ENCODE data around the gene PIP5KL1. TPM values are rescaled to one million over a fixed set of nuclear protein-coding genes. Genes with fewer than 3 reads are reported as not detected.
"Not testable (repeated sequence)": the region's sequence is repeated elsewhere in the genome, so short reads cannot be mapped to it uniquely, and the experiment has no call there.

PIP5KL1 gene
- total and polyA plus RNA-seq, 2 experiments from 2014 or later, result 1.4 to 1.6 TPM

GRCh38 chr9:127884427-127884911 lies 46.1 kb downstream of the PIP5KL1 start:
- Histone ChIP-seq H2AFZ (no peak overlapping the region), H3K4me2 (no peak overlapping the region)
- no peak for DNase-seq (ENCODE audit: low spot score)

GRCh38 chr9:127883959-127884358 lies 46.6 kb downstream of the PIP5KL1 start:
- H3K4me3 ChIP-seq, result no peak overlapping the region
- H3K4me2 ChIP-seq, result no peak overlapping the region
- H3K27me3 ChIP-seq, result no peaks in the 10 kb centered on the region
- DNase-seq (ENCODE audit: low spot score), result no peak
- H3K9me3 ChIP-seq (ENCODE audit: low read depth), result no peaks in the 10 kb centered on the region
- no peaks in the 10 kb centered on the region for H3K79me2 ChIP-seq
- no peak overlapping the region for H3K27ac ChIP-seq
- 96% methylated on average over 7 of the region's 7 CpGs for WGBS (ENCODE audit: low lambda C conversion rate, missing lambda C conversion rate)
- H3K9me2 ChIP-seq (replicated peaks; ENCODE audit: insufficient read depth), result no peaks in the 10 kb centered on the region
- no peaks in the 10 kb centered on the region for H4K20me1 ChIP-seq (ENCODE audit: insufficient read depth, poor library complexity, severe bottlenecking)
- H3K36me3 ChIP-seq (replicated peaks; ENCODE audit: insufficient read depth, low read depth), result no peaks in the 10 kb centered on the region
- H2AFZ ChIP-seq, result no peak overlapping the region
- no peaks in the 10 kb centered on the region for H3K4me1 ChIP-seq (ENCODE audit: insufficient read depth)
- TF ChIP-seq EZH2 (IDR thresholded peaks at IDR 0.05; ENCODE audit: borderline replicate concordance) (no peak), EZH2phosphoT487 (IDR thresholded peaks at IDR 0.05; ENCODE audit: low read depth, severe bottlenecking, unreplicated experiment) (no peak), CTCF (IDR thresholded peaks at IDR 0.05; ENCODE audit: poor library complexity) (no peak)

More at GRCh38 chr9:127884427-127884911, 46.1 kb downstream of the PIP5KL1 start:
- H3K79me2 ChIP-seq, result no peaks in the 10 kb centered on the region
- no peak overlapping the region for H3K4me3 ChIP-seq
- H3K9me3 ChIP-seq (ENCODE audit: low read depth), result no peaks in the 10 kb centered on the region
- H3K27ac ChIP-seq, result no peak overlapping the region
- H3K4me1 ChIP-seq (ENCODE audit: insufficient read depth), result no peaks in the 10 kb centered on the region
- no peaks in the 10 kb centered on the region for H3K27me3 ChIP-seq
- H3K9me2 ChIP-seq (replicated peaks; ENCODE audit: insufficient read depth), result no peaks in the 10 kb centered on the region
- 79% methylated on average over 11 of the region's 11 CpGs for WGBS (ENCODE audit: low lambda C conversion rate, missing lambda C conversion rate)
- no peaks in the 10 kb centered on the region for H4K20me1 ChIP-seq (ENCODE audit: insufficient read depth, poor library complexity, severe bottlenecking)
- no peak for TF ChIP-seq EZH2phosphoT487 (IDR thresholded peaks at IDR 0.05; ENCODE audit: low read depth, severe bottlenecking, unreplicated experiment)
- no peak for TF ChIP-seq CTCF (IDR thresholded peaks at IDR 0.05; ENCODE audit: poor library complexity)
- no peak for TF ChIP-seq EZH2 (IDR thresholded peaks at IDR 0.05; ENCODE audit: borderline replicate concordance)
- H3K36me3 ChIP-seq (replicated peaks; ENCODE audit: insufficient read depth, low read depth), result no peaks in the 10 kb centered on the region

GRCh38 chr9:127881715-127882114 lies 48.9 kb downstream of the PIP5KL1 start:
- not testable (repeated sequence) for DNase-seq (ENCODE audit: low spot score); H3K79me2 ChIP-seq; H3K27ac ChIP-seq; H3K4me3 ChIP-seq; H3K27me3 ChIP-seq; H3K4me2 ChIP-seq; H3K9me3 ChIP-seq (ENCODE audit: low read depth); H2AFZ ChIP-seq; H4K20me1 ChIP-seq (ENCODE audit: insufficient read depth, poor library complexity, severe bottlenecking); H3K9me2 ChIP-seq (replicated peaks; ENCODE audit: insufficient read depth); H3K36me3 ChIP-seq (replicated peaks; ENCODE audit: insufficient read depth, low read depth)
- 87% methylated on average over 3 of the region's 3 CpGs for WGBS (ENCODE audit: low lambda C conversion rate, missing lambda C conversion rate)
- H3K4me1 ChIP-seq (ENCODE audit: insufficient read depth), result peaks cover 13% of the 10 kb centered on the region

- Histone ChIP-seq H3K4me1 (ENCODE audit: insufficient read depth) (peaks cover 26% of the 10 kb centered on the region), H3K9me3 (ENCODE audit: low read depth) (no peaks in the 10 kb centered on the region), H3K9me2 (replicated peaks; ENCODE audit: insufficient read depth) (no peaks in the 10 kb centered on the region), H2AFZ (no peak overlapping the region), H3K4me2 (no peak overlapping the region), H3K27ac (no peak overlapping the region), H3K36me3 (replicated peaks; ENCODE audit: insufficient read depth, low read depth) (no peaks in the 10 kb centered on the region), H3K79me2 (peaks cover 8% of the 10 kb centered on the region), H4K20me1 (ENCODE audit: insufficient read depth, poor library complexity, severe bottlenecking) (no peaks in the 10 kb centered on the region), H3K27me3 (no peaks in the 10 kb centered on the region), H3K4me3 (no peak overlapping the region)
- WGBS (ENCODE audit: low lambda C conversion rate, missing lambda C conversion rate), result 81% methylated on average over 8 of the region's 8 CpGs
- no peak for DNase-seq (ENCODE audit: low spot score)
- TF ChIP-seq CTCF (IDR thresholded peaks at IDR 0.05; ENCODE audit: poor library complexity), result no peak
- TF ChIP-seq EZH2 (IDR thresholded peaks at IDR 0.05; ENCODE audit: borderline replicate concordance), result no peak
- no peak for TF ChIP-seq EZH2phosphoT487 (IDR thresholded peaks at IDR 0.05; ENCODE audit: low read depth, severe bottlenecking, unreplicated experiment)
These were observed 50.4 kb downstream of the PIP5KL1 start for GRCh38 chr9:127880143-127880542.
